GM19193 (cell line): Measurements from ENCODE around the gene TSC22D1.

Experiments used
- POLR2A ChIP-seq: IDR thresholded peaks from 4 replicates; pipeline ENCODE4 v1.6.1; 2011; ENCODE audit not compliant: insufficient read depth, insufficient read length; ENCODE audit errors: extremely low read depth

Gene TSC22D1

GRCh38 chr13:44382635-44383145 is 193.4 kb downstream of the TSC22D1 start:
- TF ChIP-seq POLR2A = no peak
